GM23338 (cell line): ENCODE data around the gene SLC24A4.

Experiments used
- CTCF ChIP-seq, 2 experiments: fragments of 200-600 bp in 1 of 2; sonication (generic) in 1 of 2; conservative IDR thresholded peaks; 2 replicates each; pipeline versions ENCODE4 v1.5.1 to v1.6.1; 2016 to 2017; ENCODE audit warnings: antibody characterized with exemption in 2 of 2, low read depth in 2 of 2, mild to moderate bottlenecking in 2 of 2, moderate library complexity in 1 of 2
- EZH2phosphoT487 ChIP-seq: fragments of 200-600 bp; sonication (generic); IDR thresholded peaks from one replicate; pipeline ENCODE4 v1.8.1; 2018; ENCODE audit warnings: antibody characterized with exemption; ENCODE audit not compliant: unreplicated experiment

GRCh38 chr14:92489394-92490238 is 166.7 kb downstream of the SLC24A4 start:
- no peak for TF ChIP-seq CTCF (conservative IDR thresholded peaks at IDR 0.05; ENCODE audit: low read depth in 2 of 2)
- TF ChIP-seq EZH2phosphoT487 = no peak
